Fibroblast of pulmonary artery (primary cell): Measurements from ENCODE around the gene AMT.
"Not testable (repeated sequence)": the region's sequence is repeated elsewhere in the genome, so short reads cannot be mapped to it uniquely, and the experiment has no call there.

Experiments
- DNase-seq: peaks from one replicate; pipeline ENCODE4 v3.0.0-alpha.2; 2010; ENCODE audit warnings: low read depth
- H3K4me3 ChIP-seq: replicated peaks from 2 replicates; pipeline ENCODE4 v1.5.1; 2011; ENCODE audit warnings: low read depth, mild to moderate bottlenecking, control low read depth, low read length, moderate library complexity
- TF ChIP-seq, protein P1 (sequence below): IDR thresholded peaks from 2 replicates; pipeline ENCODE4 v1.5.1; 2011; ENCODE audit warnings: mild to moderate bottlenecking, control low read depth, low read length, inconsistent platforms; ENCODE audit errors: missing control alignments

The AMT gene

DNA sequence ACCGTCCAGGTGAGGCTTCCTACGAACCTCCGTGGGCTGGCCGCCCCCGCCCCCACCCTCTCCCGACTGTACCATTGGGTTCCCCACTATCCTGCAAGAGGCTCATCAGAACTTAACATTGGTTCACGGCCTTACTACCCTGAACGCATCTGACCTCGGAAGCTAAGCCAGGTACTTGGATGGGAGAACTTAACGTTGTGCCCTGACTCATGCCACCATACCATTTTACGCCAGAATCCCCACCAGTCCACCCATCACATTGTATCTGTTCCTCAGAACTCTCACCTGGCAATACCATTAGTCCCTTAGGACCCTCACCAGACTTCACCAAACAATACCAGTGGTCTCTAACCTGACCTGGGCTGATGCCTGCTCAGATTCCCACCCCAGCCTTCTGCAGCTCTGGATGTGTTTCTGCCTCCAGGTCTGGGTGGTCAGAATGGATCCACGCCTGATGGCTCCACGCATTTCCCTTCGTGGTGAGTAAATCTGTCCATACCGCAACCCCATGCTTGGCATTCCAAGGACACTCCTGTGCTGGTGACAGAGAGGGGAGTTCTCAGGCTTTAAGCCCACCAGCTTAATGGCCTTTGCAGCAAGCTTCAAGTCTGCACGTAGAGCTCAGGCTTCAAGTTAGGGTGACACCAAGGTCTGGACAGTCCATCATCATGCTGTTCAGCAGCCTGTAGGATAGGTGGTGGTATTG, 9.5 kb downstream of the AMT start:
- TF ChIP-seq, protein P1, sequence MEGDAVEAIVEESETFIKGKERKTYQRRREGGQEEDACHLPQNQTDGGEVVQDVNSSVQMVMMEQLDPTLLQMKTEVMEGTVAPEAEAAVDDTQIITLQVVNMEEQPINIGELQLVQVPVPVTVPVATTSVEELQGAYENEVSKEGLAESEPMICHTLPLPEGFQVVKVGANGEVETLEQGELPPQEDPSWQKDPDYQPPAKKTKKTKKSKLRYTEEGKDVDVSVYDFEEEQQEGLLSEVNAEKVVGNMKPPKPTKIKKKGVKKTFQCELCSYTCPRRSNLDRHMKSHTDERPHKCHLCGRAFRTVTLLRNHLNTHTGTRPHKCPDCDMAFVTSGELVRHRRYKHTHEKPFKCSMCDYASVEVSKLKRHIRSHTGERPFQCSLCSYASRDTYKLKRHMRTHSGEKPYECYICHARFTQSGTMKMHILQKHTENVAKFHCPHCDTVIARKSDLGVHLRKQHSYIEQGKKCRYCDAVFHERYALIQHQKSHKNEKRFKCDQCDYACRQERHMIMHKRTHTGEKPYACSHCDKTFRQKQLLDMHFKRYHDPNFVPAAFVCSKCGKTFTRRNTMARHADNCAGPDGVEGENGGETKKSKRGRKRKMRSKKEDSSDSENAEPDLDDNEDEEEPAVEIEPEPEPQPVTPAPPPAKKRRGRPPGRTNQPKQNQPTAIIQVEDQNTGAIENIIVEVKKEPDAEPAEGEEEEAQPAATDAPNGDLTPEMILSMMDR = no peak
- no peak for DNase-seq
- H3K4me3 ChIP-seq = peak overlapping the region; percentile 91

DNA sequence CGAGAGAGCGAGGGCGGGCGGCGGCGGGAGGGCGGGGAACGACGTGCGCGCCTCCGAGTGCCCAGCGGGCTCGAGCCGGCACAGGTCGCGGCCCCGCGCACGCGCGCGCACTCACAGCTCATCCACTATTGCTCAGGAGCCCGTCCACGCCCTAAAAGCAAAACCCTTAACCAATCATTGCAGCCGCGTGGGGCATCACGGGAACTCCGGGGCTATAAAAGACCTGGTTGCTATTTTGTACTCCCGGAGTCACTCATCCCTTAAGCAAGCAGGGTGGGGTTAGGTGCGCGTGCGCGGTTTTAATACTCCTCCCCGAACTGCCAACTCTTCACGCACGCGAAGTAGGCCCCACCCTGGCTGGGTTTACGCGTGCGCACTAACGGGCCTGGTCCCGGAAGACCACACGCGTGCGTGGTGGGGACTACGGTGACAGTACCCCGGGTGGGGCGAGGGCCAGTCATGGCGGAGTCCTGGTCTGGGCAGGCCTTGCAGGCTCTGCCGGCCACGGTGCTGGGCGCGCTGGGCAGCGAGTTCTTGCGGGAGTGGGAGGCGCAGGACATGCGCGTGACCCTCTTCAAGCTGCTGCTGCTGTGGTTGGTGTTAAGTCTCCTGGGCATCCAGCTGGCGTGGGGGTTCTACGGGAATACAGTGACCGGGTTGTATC, 10.2 kb downstream of the AMT start, which contains the start of the genes RHOA and TCTA:
Gene RHOA (minus strand): TSS at position 9 of the 664 bp plus-strand sequence. CDS start 36,387 bp downstream, outside the sequence.
Gene TCTA (plus strand): TSS at position 456 of the 664 bp plus-strand sequence. CDS start 4 bp downstream, at position 460.
- peak within 1 kb of the TSS; percentile 91 for H3K4me3 ChIP-seq
- TF ChIP-seq, protein P1 = no peak
- DNase-seq = peak; percentile 100

DNA sequence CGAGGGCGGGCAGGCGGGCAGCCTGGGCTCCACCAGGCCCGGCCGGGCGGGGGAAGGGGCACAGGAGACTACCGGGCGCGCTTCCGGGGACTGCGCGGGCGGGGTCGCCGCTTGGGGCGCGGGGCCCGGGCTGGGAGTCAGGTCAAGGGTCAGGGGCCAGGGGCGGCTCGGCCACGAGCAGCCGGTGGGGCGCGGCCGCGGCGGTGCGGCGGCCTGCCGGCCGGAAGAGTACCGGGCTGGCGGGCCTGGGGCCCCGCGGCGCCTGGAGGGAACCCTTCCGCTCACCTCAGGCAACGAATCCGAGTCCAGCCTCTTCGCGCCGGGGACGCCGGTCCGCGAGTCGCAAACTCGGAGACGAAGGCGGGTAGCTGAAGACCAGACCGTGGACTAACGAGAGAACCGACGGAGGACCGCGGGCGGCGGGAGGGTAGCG, 10.7 kb downstream of the AMT start:
- TF ChIP-seq, protein P1 = no peak
- H3K4me3 ChIP-seq = peak overlapping the region; percentile 83
- DNase-seq = no peak

DNA sequence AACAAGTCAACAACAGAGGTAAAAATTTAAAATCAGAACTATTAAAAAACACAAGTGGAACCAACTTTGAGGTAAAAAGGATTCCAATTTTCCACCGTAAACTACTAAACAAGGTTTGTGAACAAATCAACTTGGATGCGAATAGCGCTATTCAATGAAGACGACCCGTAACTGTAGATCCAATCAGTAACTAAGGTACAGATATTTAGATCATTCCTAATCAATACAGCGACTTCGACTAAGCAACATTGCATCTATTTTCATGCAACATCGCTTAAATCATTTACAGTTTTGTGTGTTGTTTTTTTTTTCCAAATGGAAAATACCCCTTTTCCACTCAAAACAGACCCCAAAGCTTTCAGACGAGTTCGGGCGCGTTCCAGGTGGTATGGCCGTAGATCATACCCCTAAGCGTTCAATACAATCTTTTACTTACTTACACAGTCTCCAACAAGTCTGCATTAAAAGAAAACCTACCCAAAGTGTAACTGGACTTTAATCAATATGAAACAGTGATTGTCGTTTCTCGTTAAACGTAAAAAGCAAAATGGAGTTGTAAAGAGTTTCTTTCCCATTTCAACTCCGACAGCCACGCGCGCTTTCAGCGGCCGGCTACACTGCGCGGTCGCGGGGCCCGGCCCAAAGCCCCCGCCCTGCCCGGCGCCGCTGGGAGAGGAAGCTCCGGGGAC, 11.3 kb downstream of the AMT start:
- TF ChIP-seq, protein P1 = no peak
- no peak for DNase-seq
- peak overlapping the region; percentile 83 for H3K4me3 ChIP-seq

DNA sequence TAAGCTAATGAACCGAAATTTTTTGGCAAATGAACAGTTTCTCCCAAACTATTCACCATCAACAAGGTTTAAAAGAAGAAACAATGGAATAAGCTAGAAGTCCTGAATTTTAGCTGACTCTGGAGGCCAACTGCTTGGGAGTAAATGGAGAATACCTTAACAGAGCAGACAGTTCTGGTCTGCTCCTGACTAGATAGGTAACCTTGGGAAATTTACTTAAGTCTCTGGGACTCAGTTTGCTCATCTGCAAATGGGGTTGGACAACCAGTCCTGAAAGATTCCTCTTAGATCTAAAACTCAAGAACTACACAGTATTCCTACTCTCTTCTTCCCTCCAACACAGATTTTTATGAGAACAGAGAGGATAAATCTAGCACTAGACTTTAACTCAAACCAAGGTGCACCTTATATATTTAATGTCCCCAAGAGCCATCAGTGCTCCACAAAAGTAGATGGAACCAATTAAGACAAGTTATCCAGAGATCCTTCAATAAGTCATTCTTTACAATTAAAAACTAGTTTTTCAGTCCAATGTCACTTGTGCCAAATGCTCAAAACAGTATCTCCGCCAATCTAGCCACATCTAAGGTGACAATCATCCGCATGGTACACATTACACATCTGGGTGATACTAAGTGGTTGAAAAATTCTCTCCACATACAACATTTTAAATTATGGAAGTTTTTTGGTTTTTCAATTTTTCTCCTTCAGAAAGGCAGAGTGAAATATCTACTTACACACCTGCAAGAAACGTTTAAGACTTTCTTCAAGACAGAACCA, 12.0 kb downstream of the AMT start:
- TF ChIP-seq, protein P1 = no peak
- peak overlapping the region; percentile 83 for H3K4me3 ChIP-seq
- no peak for DNase-seq

DNA sequence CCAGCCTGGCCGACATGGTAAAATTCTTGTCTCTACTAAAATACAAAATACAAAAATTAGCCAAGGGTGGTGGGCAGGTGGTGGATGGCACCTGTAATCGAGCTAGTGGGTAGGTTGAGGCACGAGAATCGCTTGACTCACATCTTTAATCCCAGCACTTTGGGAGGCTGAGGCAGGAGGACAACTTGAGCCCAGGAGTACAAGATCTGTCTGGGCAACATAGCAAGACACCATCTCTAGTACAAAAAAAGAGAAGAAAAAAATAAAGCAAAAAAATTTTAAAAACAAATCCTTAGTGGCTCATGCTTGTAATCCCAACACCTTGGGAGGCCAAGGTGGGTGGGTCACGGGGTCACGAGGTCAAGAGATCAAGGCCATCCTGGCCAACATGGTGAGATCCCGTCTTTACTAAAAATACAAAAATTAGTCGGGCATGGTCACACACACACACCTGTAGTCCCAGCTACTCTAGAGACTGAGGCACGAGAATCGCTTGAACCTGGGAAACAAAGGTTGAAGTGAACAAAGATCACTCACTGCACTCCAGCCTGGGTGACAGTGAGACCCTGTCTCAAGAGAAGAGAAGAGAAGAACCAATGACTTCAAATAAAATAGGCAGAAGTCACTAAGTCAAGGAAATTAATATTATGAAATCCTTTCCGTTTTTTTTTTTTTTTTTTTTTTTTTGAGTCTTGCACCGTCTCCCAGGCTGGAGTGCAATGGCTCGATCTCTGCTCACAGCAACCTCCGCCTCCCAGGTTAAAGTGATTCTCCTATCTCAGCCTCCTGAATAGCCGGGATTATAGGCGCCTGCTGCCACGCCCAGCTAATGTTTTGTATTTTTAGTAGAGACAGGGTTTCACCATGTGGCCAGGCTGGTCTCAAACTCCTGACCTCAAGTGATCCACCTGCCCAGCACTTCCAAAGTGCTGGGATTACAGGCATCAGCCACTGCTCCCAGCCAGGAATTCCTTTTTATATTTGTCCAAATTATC, 15.4 kb downstream of the AMT start:
- TF ChIP-seq, protein P1 = no peak
- no peak overlapping the region for H3K4me3 ChIP-seq
- DNase-seq = no peak

DNA sequence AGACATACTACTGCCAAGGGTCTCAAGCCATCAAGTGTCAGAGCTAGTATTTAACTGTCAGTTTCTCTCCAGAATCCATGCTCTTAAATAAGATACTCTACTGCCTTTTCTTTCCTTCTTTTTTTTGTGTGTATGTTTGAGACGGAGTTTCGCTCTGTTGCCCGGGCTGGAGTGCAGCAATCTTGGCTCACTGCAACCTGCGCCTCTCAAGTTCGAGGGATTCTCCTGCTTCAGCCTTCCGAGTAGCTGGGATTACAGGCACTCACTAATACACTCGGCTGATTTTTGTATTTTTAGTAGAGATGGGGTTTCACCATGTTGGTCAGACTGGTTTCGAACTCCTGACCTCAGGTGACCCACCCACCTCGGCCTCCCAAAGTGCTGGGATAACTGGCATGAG, 16.7 kb downstream of the AMT start:
- H3K4me3 ChIP-seq, DNase-seq: not testable (repeated sequence)
